COLO829 (cell line): ENCODE measurements around the gene ZGRF1.
"Not testable (repeated sequence)": the region's sequence is repeated elsewhere in the genome, so short reads cannot be mapped to it uniquely, and the experiment has no call there.

Experiments used
- DNase-seq: peaks from one replicate; pipeline ENCODE4 v3.0.0; 2012; ENCODE audit warnings: low spot score

Gene ZGRF1

GRCh38 chr4:112516471-112517066, 120.1 kb downstream of the ZGRF1 start:
- no peak for DNase-seq

GRCh38 chr4:112516066-112516470, 120.6 kb downstream of the ZGRF1 start, which contains the start of gene NEUROG2:
TSS of gene NEUROG2 (minus strand) at chr4:112516180. CDS start at chr4:112515475, 705 bp downstream.
- no peak for DNase-seq

GRCh38 chr4:112515198-112516065, 121.3 kb downstream of the ZGRF1 start:
- DNase-seq, result no peak

- DNase-seq, result no peak
Observed at GRCh38 chr4:112514647-112515197, 122.0 kb downstream of the ZGRF1 start.

- no peak for DNase-seq
Observed at GRCh38 chr4:112513971-112514646, 122.6 kb downstream of the ZGRF1 start.

- DNase-seq, result no peak
Observed at GRCh38 chr4:112511803-112512118, 124.9 kb downstream of the ZGRF1 start.

GRCh38 chr4:112511093-112511802, 125.5 kb downstream of the ZGRF1 start:
- DNase-seq, result no peak

GRCh38 chr4:112510291-112511092, 126.2 kb downstream of the ZGRF1 start:
- DNase-seq, result no peak

GRCh38 chr4:112509243-112510141, 127.2 kb downstream of the ZGRF1 start:
- DNase-seq, result no peak

- DNase-seq, result no peak
Observed at GRCh38 chr4:112508356-112508755, 128.4 kb downstream of the ZGRF1 start.

GRCh38 chr4:112504807-112505206, 131.9 kb downstream of the ZGRF1 start:
- no peak for DNase-seq

GRCh38 chr4:112502871-112503270, 133.8 kb downstream of the ZGRF1 start:
- no peak for DNase-seq

- no peak for DNase-seq
Observed at GRCh38 chr4:112492321-112492720, 144.4 kb downstream of the ZGRF1 start.

- not testable (repeated sequence) for DNase-seq
Observed at GRCh38 chr4:112490808-112491207, 145.9 kb downstream of the ZGRF1 start.
